ENCODE measurements around the gene DIO3. TPM values are rescaled to one million over a fixed set of nuclear protein-coding genes. Genes with fewer than 3 reads are reported as not detected.

DIO3 gene
- total RNA-seq, 1 donor from 2014 or later: not detected

DNA sequence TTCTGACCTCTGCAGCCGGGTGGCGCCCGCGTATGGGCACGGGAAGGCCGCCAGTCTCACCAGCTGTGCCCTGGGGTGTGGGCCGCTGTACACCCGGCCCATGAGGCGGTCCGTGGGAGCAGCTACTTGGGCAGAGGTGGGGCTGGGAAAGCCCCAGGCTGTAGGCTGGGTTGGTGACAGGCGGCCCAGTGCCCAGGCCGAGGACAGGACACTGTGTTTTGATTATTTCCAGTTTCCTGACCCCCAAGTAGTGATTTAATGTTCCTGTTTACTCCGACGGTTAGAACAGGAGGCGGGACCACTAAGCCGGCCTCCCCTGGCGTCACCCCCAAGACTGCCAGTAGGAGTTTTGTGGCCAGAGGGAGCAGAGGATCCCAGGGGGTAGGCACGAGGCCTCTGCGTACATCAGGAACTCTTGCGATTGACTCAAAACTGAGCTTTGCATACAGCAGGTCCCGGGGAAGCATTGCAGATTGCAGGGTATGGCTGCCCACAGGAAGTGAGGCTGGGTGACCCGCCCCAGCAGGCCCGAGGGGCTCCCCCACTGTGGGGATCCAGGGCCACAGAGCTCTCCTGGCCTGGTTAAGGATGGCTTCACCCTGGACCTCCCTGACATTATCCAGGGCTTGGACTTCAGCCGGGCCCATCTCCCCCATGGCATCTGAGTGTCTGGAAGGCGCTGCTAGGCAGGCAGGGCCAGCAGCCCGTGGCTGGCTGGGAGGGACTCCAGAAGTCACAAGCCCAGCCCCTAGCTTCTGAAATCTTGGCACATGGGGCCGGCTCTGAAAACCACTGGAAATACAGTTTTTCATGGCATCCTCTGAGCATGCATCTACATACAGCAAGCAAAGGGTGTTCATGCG lies 42.5 kb upstream of the DIO3 start:
- H3K27ac ChIP-seq (replicated peaks): no peak overlapping the region
- intact Hi-C loops (cut with micrococcal nuclease): no loop called here
- no peak for DNase-seq
- H3K4me1 ChIP-seq: no peaks in the 10 kb centered on the region
- H3K9me3 ChIP-seq (replicated peaks): peaks cover 6% of the 10 kb centered on the region
- TF ChIP-seq, protein P1, sequence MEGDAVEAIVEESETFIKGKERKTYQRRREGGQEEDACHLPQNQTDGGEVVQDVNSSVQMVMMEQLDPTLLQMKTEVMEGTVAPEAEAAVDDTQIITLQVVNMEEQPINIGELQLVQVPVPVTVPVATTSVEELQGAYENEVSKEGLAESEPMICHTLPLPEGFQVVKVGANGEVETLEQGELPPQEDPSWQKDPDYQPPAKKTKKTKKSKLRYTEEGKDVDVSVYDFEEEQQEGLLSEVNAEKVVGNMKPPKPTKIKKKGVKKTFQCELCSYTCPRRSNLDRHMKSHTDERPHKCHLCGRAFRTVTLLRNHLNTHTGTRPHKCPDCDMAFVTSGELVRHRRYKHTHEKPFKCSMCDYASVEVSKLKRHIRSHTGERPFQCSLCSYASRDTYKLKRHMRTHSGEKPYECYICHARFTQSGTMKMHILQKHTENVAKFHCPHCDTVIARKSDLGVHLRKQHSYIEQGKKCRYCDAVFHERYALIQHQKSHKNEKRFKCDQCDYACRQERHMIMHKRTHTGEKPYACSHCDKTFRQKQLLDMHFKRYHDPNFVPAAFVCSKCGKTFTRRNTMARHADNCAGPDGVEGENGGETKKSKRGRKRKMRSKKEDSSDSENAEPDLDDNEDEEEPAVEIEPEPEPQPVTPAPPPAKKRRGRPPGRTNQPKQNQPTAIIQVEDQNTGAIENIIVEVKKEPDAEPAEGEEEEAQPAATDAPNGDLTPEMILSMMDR (IDR thresholded peaks at IDR 0.05; ENCODE audit: borderline replicate concordance): no peak
- H3K4me3 ChIP-seq: no peak overlapping the region
- H3K36me3 ChIP-seq: no peaks in the 10 kb centered on the region
- peaks cover 13% of the 10 kb centered on the region for H3K27me3 ChIP-seq (ENCODE audit: low read depth)

DNA sequence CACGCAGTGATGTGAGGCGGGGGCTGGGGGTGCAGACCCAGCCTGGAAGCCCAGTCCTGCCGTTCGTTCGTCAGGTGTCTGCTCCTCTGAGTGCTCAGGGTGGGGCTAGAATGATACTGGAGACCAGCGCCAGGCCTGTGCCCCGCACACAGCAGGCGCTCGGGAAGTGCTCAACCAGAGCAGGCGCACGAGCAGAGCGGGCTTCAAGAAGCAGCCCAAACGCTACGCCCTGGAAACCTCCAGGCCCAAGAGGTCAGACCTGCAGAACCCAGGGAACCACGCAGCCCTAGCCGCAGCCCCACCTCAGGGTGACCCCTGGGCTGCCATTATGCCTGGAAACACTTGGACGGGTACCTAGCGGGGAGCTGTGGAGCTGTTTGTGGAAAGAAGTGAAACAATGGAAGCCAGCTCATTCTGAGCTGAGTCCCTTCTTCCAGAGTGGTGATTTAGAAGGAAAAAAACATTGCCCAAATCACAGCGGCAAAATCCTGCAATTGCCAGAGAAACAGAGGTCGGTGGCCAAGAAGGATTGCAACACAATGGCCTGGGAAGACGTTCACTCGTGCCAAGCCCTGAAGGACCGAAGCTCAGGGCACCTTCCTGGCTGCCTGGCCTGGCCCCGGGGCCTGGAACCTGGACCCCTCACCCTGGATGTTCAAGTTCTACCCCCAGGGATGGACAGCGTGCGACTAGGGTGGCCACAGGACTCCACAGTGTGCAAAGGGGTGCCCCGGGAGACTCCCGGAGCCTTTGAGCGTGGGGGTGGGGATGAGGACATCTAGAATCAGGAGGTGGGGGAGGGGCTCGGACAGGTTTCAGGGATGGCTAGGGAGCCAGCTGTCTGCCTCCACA lies 40.4 kb upstream of the DIO3 start:
- TF ChIP-seq, protein P1 (IDR thresholded peaks at IDR 0.05; ENCODE audit: borderline replicate concordance): no peak
- peak; percentile 35 for DNase-seq
- H3K27me3 ChIP-seq (ENCODE audit: low read depth): peaks cover 21% of the 10 kb centered on the region
- H3K36me3 ChIP-seq: no peaks in the 10 kb centered on the region
- H3K9me3 ChIP-seq (replicated peaks): no peaks in the 10 kb centered on the region
- H3K4me3 ChIP-seq: no peak overlapping the region
- H3K27ac ChIP-seq (replicated peaks): peak overlapping the region; percentile 38
- H3K4me1 ChIP-seq: no peaks in the 10 kb centered on the region
- intact Hi-C loops (cut with micrococcal nuclease): no loop called here

DNA sequence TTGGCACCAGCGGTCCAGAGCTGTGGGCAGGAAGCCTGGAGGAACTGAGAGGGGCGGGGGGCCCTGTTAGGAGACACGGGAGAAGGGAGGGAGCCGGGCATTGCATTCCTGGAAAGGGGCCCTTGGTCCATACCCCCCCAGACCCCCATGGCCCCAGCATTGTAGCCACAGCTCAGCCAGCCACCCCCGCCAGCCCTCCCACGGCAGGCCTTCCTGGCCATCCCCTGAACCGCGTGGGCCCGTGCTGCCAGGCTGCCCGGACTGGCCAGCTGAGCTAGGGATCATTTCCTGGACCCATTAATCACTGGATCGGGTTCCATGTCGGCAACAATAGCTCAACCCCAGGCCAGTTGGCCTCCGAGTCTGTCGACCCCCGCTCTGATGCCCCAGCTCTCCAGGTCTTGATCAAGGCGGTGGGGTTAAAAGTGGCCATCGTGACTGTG lies 39.8 kb upstream of the DIO3 start:
- intact Hi-C loops (cut with micrococcal nuclease): no loop called here

DNA sequence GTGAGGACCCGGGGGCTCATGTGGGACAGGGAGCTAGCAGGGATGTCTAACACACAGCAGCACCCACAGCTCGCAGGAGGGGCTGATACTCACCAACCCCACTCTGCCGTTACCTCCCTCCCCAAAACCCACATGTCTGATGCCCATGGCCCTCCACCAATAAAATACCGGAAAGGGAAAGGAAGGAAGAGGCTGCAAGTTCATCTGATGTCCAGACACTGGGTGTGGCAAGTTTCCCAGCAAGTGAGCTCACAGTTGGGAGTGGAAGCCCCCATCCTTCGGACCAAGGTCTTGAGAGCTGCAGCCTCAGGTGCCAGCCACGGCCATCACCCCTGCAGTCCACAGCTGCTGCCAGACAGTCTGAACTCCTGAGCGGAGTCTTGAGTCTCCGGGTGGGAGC lies 39.3 kb upstream of the DIO3 start:
- Histone ChIP-seq H3K9me3 (replicated peaks) (no peaks in the 10 kb centered on the region), H3K27me3 (ENCODE audit: low read depth) (peaks cover 32% of the 10 kb centered on the region), H3K4me3 (no peak overlapping the region), H3K36me3 (no peaks in the 10 kb centered on the region), H3K27ac (replicated peaks) (no peak overlapping the region), H3K4me1 (no peaks in the 10 kb centered on the region)
- intact Hi-C loops (cut with micrococcal nuclease): no loop called here
- TF ChIP-seq, protein P1 (IDR thresholded peaks at IDR 0.05; ENCODE audit: borderline replicate concordance): no peak
- no peak for DNase-seq

More for the DNA sequence above, 39.8 kb upstream of the DIO3 start:
- TF ChIP-seq, protein P1 (IDR thresholded peaks at IDR 0.05; ENCODE audit: borderline replicate concordance): no peak
- Histone ChIP-seq H3K27ac (replicated peaks) (no peak overlapping the region), H3K4me3 (no peak overlapping the region), H3K27me3 (ENCODE audit: low read depth) (peaks cover 27% of the 10 kb centered on the region), H3K4me1 (no peaks in the 10 kb centered on the region), H3K36me3 (no peaks in the 10 kb centered on the region), H3K9me3 (replicated peaks) (no peaks in the 10 kb centered on the region)
- DNase-seq: no peak

DNA sequence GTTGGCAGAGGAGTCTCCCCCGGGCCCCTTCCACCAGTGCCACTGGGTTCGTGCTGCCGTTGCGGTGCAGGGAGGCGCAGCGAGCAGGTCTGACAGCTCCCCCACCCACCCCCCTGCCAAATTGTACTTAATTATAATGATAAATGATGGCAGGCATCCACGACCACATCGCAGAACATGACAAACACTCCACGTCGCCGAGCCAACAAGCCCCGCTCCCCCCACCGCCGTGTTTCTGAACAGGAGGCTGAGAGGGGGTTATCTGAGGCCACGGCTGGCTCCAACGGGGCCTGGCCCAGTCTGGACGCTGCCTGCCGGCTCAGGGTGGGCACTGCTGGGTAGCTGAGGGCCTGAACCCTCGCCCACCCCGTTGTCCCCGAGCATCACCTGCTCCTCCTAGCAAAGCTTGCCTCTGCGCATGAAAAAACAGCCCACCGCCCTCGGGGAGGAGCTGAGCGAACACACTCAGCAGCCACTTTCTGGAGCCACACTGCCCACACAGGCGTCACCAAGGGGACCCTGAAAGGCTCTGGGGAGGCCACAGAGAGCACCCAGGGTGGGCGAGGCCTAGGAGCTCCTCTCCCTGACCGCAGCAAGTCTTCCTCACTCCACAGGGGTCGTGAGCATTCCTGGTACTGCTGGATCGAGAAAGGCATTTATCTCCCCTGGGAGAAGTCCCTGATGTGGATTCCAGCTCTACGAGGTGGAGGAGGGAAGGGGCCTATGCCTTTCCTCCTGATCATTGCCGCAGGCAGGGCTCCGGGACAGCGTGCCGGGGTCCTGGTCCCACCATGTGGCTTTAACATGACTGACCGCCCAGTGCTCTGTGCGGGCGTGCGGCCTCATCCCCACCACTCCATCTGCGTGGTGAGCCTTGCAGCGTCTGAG lies 35.4 kb upstream of the DIO3 start:
- no peaks in the 10 kb centered on the region for H3K36me3 ChIP-seq
- peaks cover 62% of the 10 kb centered on the region for H3K27me3 ChIP-seq (ENCODE audit: low read depth)
- H3K4me3 ChIP-seq: no peak overlapping the region
- intact Hi-C loops (cut with micrococcal nuclease): no loop called here
- no peaks in the 10 kb centered on the region for H3K4me1 ChIP-seq
- no peak for DNase-seq
- no peak overlapping the region for H3K27ac ChIP-seq (replicated peaks)
- H3K9me3 ChIP-seq (replicated peaks): no peaks in the 10 kb centered on the region
- TF ChIP-seq, protein P1 (IDR thresholded peaks at IDR 0.05; ENCODE audit: borderline replicate concordance): no peak

All from left ventricle myocardium inferior (tissue), 1 donor.